ACC112 (cell line): ENCODE data around the gene IFI6.
"Not testable (repeated sequence)": the region's sequence is repeated elsewhere in the genome, so short reads cannot be mapped to it uniquely, and the experiment has no call there.

ENCODE experiments used
- H2AFZ ChIP-seq: fragments of 200-600 bp; sonication (generic); one replicate; pipeline ENCODE4 v1.6.0; 2017; ENCODE audit warnings: antibody characterized with exemption, low read length; ENCODE audit not compliant: unreplicated experiment
- H3K27ac ChIP-seq: fragments of 200-600 bp; sonication (generic); 2 replicates; pipeline ENCODE4 v1.5.1; 2014; ENCODE audit warnings: low read depth, mild to moderate bottlenecking, antibody characterized with exemption, low read length, moderate library complexity
- H3K27me3 ChIP-seq: fragments of 200-600 bp; sonication (generic); 2 replicates; pipeline ENCODE4 v1.6.1; 2014; ENCODE audit warnings: mild to moderate bottlenecking, antibody characterized with exemption, low read length, moderate library complexity, mixed read lengths; ENCODE audit not compliant: insufficient read depth
- H3K36me3 ChIP-seq: fragments of 200-600 bp; sonication (generic); 2 replicates; pipeline ENCODE4 v1.6.1; 2016; ENCODE audit warnings: mild to moderate bottlenecking, antibody characterized with exemption, low read length, moderate library complexity, mixed read lengths; ENCODE audit not compliant: insufficient read depth
- H3K4me1 ChIP-seq: fragments of 200-600 bp; sonication (generic); one replicate; pipeline ENCODE4 v1.6.1; 2016; ENCODE audit warnings: low read length, mixed read lengths; ENCODE audit not compliant: insufficient read depth, unreplicated experiment, control insufficient read depth
- H3K4me3 ChIP-seq: fragments of 200-600 bp; sonication (generic); 2 replicates; pipeline ENCODE4 v1.5.1; 2014; ENCODE audit warnings: mild to moderate bottlenecking, low read depth, low read length
- H3K79me2 ChIP-seq: fragments of 200-600 bp; sonication (generic); one replicate; pipeline ENCODE4 v1.6.0; 2016; ENCODE audit warnings: low read length; ENCODE audit not compliant: control insufficient read depth, unreplicated experiment, insufficient read depth

The IFI6 gene

DNA sequence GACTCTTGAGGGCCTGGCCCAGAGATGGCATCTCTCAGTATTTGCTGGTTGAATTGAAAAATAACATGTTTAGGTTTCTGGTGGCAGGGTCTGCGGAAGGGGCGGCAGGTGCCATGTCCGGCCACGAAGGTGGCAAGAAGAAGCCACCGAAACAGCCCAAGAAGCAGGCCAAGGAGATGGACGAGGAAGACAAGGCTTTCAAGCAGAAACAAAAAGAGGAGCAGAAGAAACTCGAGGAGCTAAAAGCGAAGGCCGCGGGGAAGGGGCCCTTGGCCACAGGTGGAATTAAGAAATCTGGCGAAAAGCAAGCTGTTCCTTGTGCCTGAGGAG, 22.7 kb downstream of the IFI6 start:
- no peak overlapping the region for H3K27ac ChIP-seq

DNA sequence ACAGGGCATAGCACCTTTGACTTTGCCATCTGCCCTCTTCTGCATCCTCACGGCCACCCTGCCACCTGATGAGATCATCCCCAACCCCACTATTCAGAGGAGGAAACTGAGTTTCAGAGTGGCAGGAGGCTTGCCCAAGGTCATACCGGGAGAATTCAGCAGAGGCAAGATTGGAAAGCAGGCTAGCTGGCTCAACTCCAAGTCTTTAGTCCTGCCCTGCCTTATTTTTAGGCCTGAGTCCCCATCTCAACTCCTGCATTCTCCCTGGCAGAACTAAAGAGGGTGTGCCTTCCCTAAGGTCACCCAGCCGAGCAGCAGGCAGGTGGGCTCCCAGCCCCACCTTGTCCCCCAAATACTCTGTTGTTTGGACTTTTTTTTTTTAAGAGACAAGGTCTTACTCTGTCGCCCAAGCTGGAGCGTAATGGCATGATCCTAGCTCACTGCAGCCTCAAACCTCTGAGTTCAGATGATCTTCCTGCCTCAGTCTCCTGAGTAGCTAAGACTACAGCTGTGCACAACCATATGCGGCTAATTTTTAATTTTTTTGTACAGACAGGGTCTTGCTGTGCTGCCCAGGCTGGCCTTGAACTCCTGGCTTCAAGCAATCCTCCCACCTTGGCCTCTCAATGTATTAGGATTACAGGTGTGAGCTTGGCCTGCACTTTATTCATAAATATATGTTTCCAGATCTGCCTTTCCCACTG, 23.2 kb downstream of the IFI6 start:
- Histone ChIP-seq H3K4me3 (no peak overlapping the region), H3K27me3 (no peaks in the 10 kb centered on the region), H3K79me2 (no peaks in the 10 kb centered on the region), H3K36me3 (no peaks in the 10 kb centered on the region), H3K4me1 (peaks cover 24% of the 10 kb centered on the region), H3K27ac (no peak overlapping the region), H2AFZ (no peak overlapping the region)

More for the DNA sequence above, 22.7 kb downstream of the IFI6 start:
- H2AFZ ChIP-seq = no peak overlapping the region
- H3K27me3 ChIP-seq = no peaks in the 10 kb centered on the region
- peaks cover 24% of the 10 kb centered on the region for H3K4me1 ChIP-seq
- H3K4me3 ChIP-seq = no peak overlapping the region
- H3K79me2 ChIP-seq = no peaks in the 10 kb centered on the region
- H3K36me3 ChIP-seq = no peaks in the 10 kb centered on the region

DNA sequence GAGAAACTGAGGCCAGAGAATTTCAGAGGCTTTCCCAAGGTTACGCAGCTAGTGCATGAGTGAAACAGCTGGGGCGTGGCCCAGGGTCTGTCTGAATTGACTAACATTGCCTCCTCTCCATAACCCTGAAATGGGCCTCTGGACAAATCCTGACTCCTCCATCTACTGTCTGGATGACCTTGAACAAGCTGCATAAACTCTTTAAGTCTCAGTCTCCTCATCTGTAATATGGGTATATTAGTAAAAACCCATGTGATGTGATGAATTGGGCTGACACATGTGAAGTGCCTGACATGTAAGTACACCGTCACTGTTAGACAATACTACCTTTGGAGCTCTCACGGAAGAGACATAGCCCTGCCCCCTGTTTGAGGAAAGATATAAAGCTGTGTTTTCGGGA, 24.7 kb downstream of the IFI6 start:
- no peaks in the 10 kb centered on the region for H3K36me3 ChIP-seq

GRCh38 chr1:27646676-27647075, 25.3 kb downstream of the IFI6 start:
- Histone ChIP-seq H2AFZ (no peak overlapping the region), H3K36me3 (no peaks in the 10 kb centered on the region)

More for the DNA sequence above, 24.7 kb downstream of the IFI6 start:
- no peak overlapping the region for H3K27ac ChIP-seq
- no peaks in the 10 kb centered on the region for H3K27me3 ChIP-seq
- H3K79me2 ChIP-seq = no peaks in the 10 kb centered on the region
- no peak overlapping the region for H2AFZ ChIP-seq
- peaks cover 20% of the 10 kb centered on the region for H3K4me1 ChIP-seq
- no peak overlapping the region for H3K4me3 ChIP-seq

DNA sequence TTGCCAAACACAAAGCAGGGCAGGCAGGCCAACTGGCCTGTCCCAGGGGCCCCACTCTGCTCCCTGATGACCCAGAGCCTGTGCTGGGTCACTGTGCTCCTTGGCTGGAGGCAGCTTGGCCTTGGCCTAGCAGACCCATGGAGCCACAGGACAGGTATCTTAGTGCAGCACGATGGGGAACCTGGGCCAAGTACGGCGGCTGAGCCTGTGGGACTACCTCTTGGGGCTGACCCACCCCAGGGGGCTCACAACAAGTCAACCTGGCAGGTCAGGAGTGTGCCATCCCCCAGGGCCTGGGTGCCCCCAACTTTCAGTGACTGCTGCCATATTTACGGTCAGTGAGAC, 26.9 kb downstream of the IFI6 start:
- no peak overlapping the region for H3K4me3 ChIP-seq
- H3K27me3 ChIP-seq = no peaks in the 10 kb centered on the region
- no peaks in the 10 kb centered on the region for H3K36me3 ChIP-seq
- H3K79me2 ChIP-seq = no peaks in the 10 kb centered on the region
- no peak overlapping the region for H3K27ac ChIP-seq
- H3K4me1 ChIP-seq = peaks cover 3% of the 10 kb centered on the region
- no peak overlapping the region for H2AFZ ChIP-seq

More at GRCh38 chr1:27646676-27647075, 25.3 kb downstream of the IFI6 start:
- Histone ChIP-seq H3K79me2 (no peaks in the 10 kb centered on the region), H3K4me1 (peaks cover 15% of the 10 kb centered on the region), H3K27me3 (no peaks in the 10 kb centered on the region), H3K4me3 (no peak overlapping the region), H3K27ac (no peak overlapping the region)

GRCh38 chr1:27644369-27645070, 27.5 kb downstream of the IFI6 start:
- Histone ChIP-seq H3K79me2 (no peaks in the 10 kb centered on the region), H3K27ac (no peak overlapping the region), H2AFZ (no peak overlapping the region)

DNA sequence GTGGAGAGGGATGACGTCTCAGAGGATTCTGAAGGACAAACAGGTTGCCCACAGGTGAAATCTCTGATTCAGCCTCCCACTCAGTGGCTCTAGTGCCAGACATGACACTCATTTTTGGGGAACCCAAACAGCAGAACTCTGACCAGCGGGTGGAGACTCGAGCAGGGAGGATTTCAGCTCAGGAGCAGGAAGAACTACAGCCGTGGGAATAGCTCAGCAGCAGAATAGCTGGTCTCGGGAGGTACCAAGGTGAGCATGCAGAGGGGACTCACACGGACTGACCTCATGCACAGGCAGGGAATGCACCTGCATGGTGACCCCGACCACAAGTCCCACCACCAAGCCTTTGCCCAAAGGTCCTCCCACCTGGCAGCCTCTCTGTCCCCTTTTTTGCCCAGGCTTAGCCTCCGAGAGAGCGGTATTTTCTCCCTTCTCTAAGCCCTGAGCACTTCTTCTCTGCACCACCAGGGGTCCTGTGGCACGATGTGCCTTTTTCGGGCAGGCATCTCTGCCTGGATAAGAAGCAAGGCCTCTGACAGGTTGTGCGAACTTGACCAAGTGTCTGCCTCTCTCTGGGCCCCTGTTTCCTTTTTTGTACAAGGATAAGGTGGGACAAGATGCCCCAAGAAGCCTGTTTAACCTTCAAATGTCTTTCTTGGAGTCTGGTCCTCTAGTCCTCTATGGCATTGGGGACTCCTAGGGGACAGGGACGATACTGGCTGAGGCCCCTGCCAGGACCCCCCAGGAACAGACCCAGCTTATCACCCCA, 28.2 kb downstream of the IFI6 start:
- H3K4me1 ChIP-seq = no peaks in the 10 kb centered on the region
- H3K79me2 ChIP-seq = no peaks in the 10 kb centered on the region
- no peak overlapping the region for H3K27ac ChIP-seq
- H3K27me3 ChIP-seq = no peaks in the 10 kb centered on the region
- no peak overlapping the region for H2AFZ ChIP-seq
- no peaks in the 10 kb centered on the region for H3K36me3 ChIP-seq
- no peak overlapping the region for H3K4me3 ChIP-seq

More at GRCh38 chr1:27644369-27645070, 27.5 kb downstream of the IFI6 start:
- no peaks in the 10 kb centered on the region for H3K27me3 ChIP-seq
- H3K4me1 ChIP-seq = no peaks in the 10 kb centered on the region
- no peak overlapping the region for H3K4me3 ChIP-seq
- H3K36me3 ChIP-seq = no peaks in the 10 kb centered on the region

DNA sequence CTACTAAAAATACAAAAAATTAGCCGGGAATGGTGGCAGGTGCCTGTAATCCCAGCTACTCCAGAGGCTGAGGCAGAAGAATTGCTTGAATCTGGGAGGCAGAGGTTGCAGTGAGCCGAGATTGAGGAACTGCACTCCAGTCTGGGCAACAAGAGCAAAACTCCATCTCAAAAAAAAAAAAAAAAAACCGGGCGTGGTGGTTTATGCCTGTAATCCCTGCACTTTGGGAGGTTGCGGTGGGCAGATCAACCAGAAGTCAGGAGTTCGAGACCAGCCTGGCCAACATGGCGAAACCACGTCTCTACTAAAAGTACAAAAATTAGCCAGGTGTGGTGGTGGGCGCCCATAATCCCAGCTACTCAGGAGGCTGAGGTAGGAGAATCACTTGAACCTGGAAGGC, 31.5 kb downstream of the IFI6 start:
- H3K79me2 ChIP-seq, H3K4me1 ChIP-seq, H3K36me3 ChIP-seq: not testable (repeated sequence)

DNA sequence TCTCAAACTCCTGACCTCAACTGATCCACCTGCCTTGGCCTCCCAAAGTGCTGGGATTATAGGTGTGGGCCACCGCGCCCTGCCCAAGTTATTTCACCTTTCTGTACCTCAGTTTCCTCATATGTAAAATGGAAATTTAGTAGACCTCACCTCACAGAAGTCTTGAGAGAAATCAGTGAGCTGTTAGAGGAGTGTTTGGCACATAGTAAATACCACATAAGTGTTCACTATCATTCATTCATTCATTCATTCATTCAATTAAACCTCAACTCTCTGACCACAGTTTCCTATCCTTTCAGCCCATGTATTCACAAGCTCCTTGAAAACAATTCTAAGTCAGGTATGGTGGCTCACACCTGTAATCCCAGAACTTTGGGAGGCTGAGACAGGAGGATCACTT, 33.2 kb downstream of the IFI6 start:
- Histone ChIP-seq H3K36me3 (no peaks in the 10 kb centered on the region), H3K27me3 (peaks cover 11% of the 10 kb centered on the region; the same call in 1 of the 2 replicates), H3K27ac (no peak overlapping the region), H2AFZ (no peak overlapping the region), H3K4me3 (no peak overlapping the region), H3K79me2 (no peaks in the 10 kb centered on the region), H3K4me1 (no peaks in the 10 kb centered on the region)

More for the DNA sequence above, 31.5 kb downstream of the IFI6 start:
- H3K27me3 ChIP-seq, H3K27ac ChIP-seq, H3K4me3 ChIP-seq, H2AFZ ChIP-seq: not testable (repeated sequence)

GRCh38 chr1:27638047-27638734, 33.8 kb downstream of the IFI6 start:
- Histone ChIP-seq H2AFZ (no peak overlapping the region), H3K79me2 (no peaks in the 10 kb centered on the region), H3K36me3 (no peaks in the 10 kb centered on the region), H3K27me3 (peaks cover 17% of the 10 kb centered on the region; the same call in 1 of the 2 replicates), H3K27ac (no peak overlapping the region), H3K4me3 (no peak overlapping the region), H3K4me1 (no peaks in the 10 kb centered on the region)
